Upper lobe of left lung (tissue), 4 donors: ENCODE data around the gene CNNM3.

Experiments used
- EP300 ChIP-seq, 4 donors: sonication (generic); formaldehyde crosslinking; IDR thresholded peaks; one replicate each; pipeline ENCODE4 v1.5.1; 2017; ENCODE audit warnings: antibody characterized with exemption in 4 of 4, control low read depth in 2 of 4
- POLR2A ChIP-seq, 4 donors: fragments of 450-650 bp; IDR thresholded peaks; one replicate each; pipeline ENCODE4 v1.5.1; 2016 to 2017; ENCODE audit warnings: antibody characterized with exemption in 4 of 4, mild to moderate bottlenecking in 2 of 4
- POLR2AphosphoS5 ChIP-seq, 2 donors: sonication (generic); formaldehyde crosslinking; IDR thresholded peaks; one replicate each; pipeline ENCODE4 v1.5.1; 2017; ENCODE audit warnings: antibody characterized with exemption in 2 of 2
- TF ChIP-seq, protein P1 (sequence below), 6 experiments: fragments of 450-650 bp in 4 of 6; fragments of 200-600 bp in 2 of 6; sonication (generic) in 2 of 6; IDR thresholded peaks; one replicate each; pipeline ENCODE4 v1.5.1; 2016 to 2019; ENCODE audit warnings: antibody characterized with exemption in 6 of 6

DNA sequence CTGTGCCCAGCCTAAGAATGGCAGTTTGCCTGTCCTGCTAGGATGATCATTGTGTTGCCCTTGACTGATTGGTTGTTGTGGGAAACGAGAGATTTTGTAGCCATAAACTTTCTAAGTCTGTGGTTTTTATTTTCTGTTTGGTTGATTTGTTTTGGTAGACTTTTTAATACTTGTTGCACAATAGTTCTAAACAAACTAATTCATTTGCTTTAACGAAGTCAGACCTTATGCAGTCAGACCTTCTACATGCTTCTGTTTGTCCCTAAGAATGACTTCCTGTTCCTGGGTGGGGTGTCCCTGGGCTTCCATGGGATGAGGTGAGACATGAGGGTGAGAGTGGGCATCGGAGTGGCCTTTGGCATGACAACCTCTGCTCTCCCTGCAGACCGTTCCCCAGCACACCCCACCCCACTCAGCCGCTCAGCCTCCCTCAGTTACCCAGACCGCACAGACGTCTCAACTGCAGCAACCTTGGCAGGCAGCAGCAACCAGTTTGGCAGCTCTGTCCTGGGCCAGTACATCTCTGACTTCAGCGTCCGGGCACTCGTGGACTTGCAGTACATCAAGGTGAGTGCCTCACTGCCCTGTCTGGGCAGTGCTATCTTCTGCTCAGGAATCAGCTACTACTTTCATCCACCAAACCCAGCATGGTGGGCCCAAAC, 7.8 kb upstream of the CNNM3 start:
- TF ChIP-seq POLR2A (IDR thresholded peaks at IDR 0.05) (no peak), POLR2AphosphoS5 (IDR thresholded peaks at IDR 0.05) (no peak), EP300 (IDR thresholded peaks at IDR 0.05) (no peak)
- TF ChIP-seq, protein P1, sequence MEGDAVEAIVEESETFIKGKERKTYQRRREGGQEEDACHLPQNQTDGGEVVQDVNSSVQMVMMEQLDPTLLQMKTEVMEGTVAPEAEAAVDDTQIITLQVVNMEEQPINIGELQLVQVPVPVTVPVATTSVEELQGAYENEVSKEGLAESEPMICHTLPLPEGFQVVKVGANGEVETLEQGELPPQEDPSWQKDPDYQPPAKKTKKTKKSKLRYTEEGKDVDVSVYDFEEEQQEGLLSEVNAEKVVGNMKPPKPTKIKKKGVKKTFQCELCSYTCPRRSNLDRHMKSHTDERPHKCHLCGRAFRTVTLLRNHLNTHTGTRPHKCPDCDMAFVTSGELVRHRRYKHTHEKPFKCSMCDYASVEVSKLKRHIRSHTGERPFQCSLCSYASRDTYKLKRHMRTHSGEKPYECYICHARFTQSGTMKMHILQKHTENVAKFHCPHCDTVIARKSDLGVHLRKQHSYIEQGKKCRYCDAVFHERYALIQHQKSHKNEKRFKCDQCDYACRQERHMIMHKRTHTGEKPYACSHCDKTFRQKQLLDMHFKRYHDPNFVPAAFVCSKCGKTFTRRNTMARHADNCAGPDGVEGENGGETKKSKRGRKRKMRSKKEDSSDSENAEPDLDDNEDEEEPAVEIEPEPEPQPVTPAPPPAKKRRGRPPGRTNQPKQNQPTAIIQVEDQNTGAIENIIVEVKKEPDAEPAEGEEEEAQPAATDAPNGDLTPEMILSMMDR (IDR thresholded peaks at IDR 0.05), result no peak
